OCI-LY7 (cell line): Measurements from ENCODE around the gene TMPRSS7. TPM values are rescaled to one million over a fixed set of nuclear protein-coding genes. Genes with fewer than 3 reads are reported as not detected.
A peak's percentile ranks its signal among the peaks of the same experiment; 100 is the strongest.

Experiments
- BruUV-seq: library from RNA; stranded (reverse); fragments of 400-500 nt; replicated peaks from 2 replicates; lab custom pipeline; 2021; lab: Mats Ljungman, UMichigan
- CTCF ChIA-PET: fragments of 300-600 bp; sonication (Branson Sonifier 250); formaldehyde crosslinking; loops from one replicate; lab custom pipeline; 2022; ENCODE audit warnings: antibody characterized with exemption; ENCODE audit not compliant: unreplicated experiment; lab: Charles Lee
- POLR2A ChIA-PET: fragments of 300-600 bp; sonication (Branson Sonifier 250); formaldehyde crosslinking; loops from one replicate; lab custom pipeline; 2022; ENCODE audit warnings: antibody characterized with exemption; lab: Charles Lee
- DNase-seq: peaks from one replicate; pipeline ENCODE4 v3.0.0-alpha.2; 2015; ENCODE audit warnings: low spot score
- H2AFZ ChIP-seq: fragments of 200-600 bp; sonication (generic), shearing (Covaris generic); 2 replicates; pipeline ENCODE4 v1.6.1; 2014; ENCODE audit warnings: mild to moderate bottlenecking, antibody characterized with exemption, low read length, moderate library complexity
- H3K27ac ChIP-seq: fragments of 200-600 bp; sonication (generic); 2 replicates; pipeline ENCODE4 v1.5.1; 2014; ENCODE audit warnings: mixed run types, low read depth, mild to moderate bottlenecking, moderate library complexity, low read length, inconsistent platforms; ENCODE audit not compliant: poor library complexity, severe bottlenecking
- H3K36me3 ChIP-seq: fragments of 200-600 bp; sonication (generic); 2 replicates; pipeline ENCODE4 v1.6.1; 2014; ENCODE audit warnings: mild to moderate bottlenecking, antibody characterized with exemption, low read length, moderate library complexity, mixed read lengths; ENCODE audit not compliant: insufficient read depth
- H3K4me1 ChIP-seq: fragments of 200-600 bp; sonication (generic); 2 replicates; pipeline ENCODE4 v1.5.1; 2014; ENCODE audit warnings: mild to moderate bottlenecking, low read length; ENCODE audit not compliant: insufficient read depth, poor library complexity, severe bottlenecking
- H3K4me2 ChIP-seq: fragments of 200-600 bp; sonication (generic); 2 replicates; pipeline ENCODE4 v1.6.1; 2014; ENCODE audit warnings: mild to moderate bottlenecking, low read length
- H3K4me3 ChIP-seq: fragments of 200-600 bp; sonication (generic); 2 replicates; pipeline ENCODE4 v1.5.1; 2014; ENCODE audit warnings: mild to moderate bottlenecking, low read depth, low read length; ENCODE audit not compliant: poor library complexity, severe bottlenecking
- H3K79me2 ChIP-seq: fragments of 200-600 bp; sonication (generic); 2 replicates; pipeline ENCODE4 v1.6.1; 2016; ENCODE audit warnings: low read depth, mild to moderate bottlenecking, low read length, moderate library complexity, mixed read lengths; ENCODE audit not compliant: insufficient read depth
- H3K9me2 ChIP-seq: fragments of 200-600 bp; sonication (generic); 2 replicates; pipeline ENCODE4 v1.6.1; 2016; ENCODE audit warnings: mild to moderate bottlenecking, low read length, mixed read lengths; ENCODE audit not compliant: insufficient read depth
- H3K9me3 ChIP-seq: fragments of 200-600 bp; sonication (generic); 2 replicates; pipeline ENCODE4 v1.6.1; 2014; ENCODE audit warnings: mild to moderate bottlenecking, mixed run types, low read length, mixed read lengths
- H4K20me1 ChIP-seq: fragments of 200-600 bp; sonication (generic); 2 replicates; pipeline ENCODE4 v1.6.1; 2014; ENCODE audit warnings: mild to moderate bottlenecking, antibody characterized with exemption, low read length, moderate library complexity, mixed read lengths; ENCODE audit not compliant: insufficient read depth
- CTCF ChIP-seq: fragments of 200-600 bp; sonication (generic); conservative IDR thresholded peaks from 2 replicates; pipeline ENCODE4 v1.5.1; 2014; ENCODE audit warnings: mild to moderate bottlenecking, antibody characterized with exemption, low read length, moderate library complexity, mixed read lengths
- EZH2phosphoT487 ChIP-seq: fragments of 200-600 bp; sonication (generic); IDR thresholded peaks from 2 replicates; pipeline ENCODE4 v1.6.1; 2018; ENCODE audit warnings: low read depth, borderline replicate concordance, mild to moderate bottlenecking, mixed run types, antibody characterized with exemption, low read length, moderate library complexity, mixed read lengths
- intact Hi-C: fragments of 100-400 bp; cut with micrococcal nuclease; formaldehyde crosslinking; loops from one replicate; pipeline ENCODE4 v1.10.0; 2022; ENCODE audit not compliant: unreplicated experiment
- total RNA-seq, 2 experiments: library from RNA; depleted of rRNA in 1 of 2; stranded (reverse); fragments of >200 nt in 1 of 2; shearing (Covaris generic) in 1 of 2; gene quantifications; 2 replicates each; pipeline ENCODE4 v1.2.3, GENCODE V29; 2014 to 2022

TMPRSS7 gene
- total RNA-seq, 2 experiments from 2014 or later: not detected

GRCh38 chr3:112007633-112008032, 26.9 kb upstream of the TMPRSS7 start:
- ChIA-PET POLR2A (interaction anchor here (0.5 to 2.9 kb wide), 5 partner anchors 11 to 494 kb away, joined by 3 to 10 read pairs (median 3); no protein-coding TSS in a partner anchor), CTCF (interaction anchor here (0.7 kb wide), 1 partner anchor 11 kb away, joined by 3 read pairs; no protein-coding TSS in a partner anchor)
- intact Hi-C loops: no loop called here

GRCh38 chr3:112009670-112010069, 24.9 kb upstream of the TMPRSS7 start:
- Histone ChIP-seq H3K4me3 (no peak overlapping the region), H3K36me3 (no peaks in the 10 kb centered on the region), H3K9me2 (no peaks in the 10 kb centered on the region), H3K27ac (no peak overlapping the region), H3K9me3 (no peaks in the 10 kb centered on the region), H3K4me1 (no peaks in the 10 kb centered on the region), H2AFZ (no peak overlapping the region), H4K20me1 (no peaks in the 10 kb centered on the region), H3K4me2 (no peak overlapping the region), H3K79me2 (no peaks in the 10 kb centered on the region)
- intact Hi-C loops: no loop called here
- ChIA-PET POLR2A (no interaction called here), CTCF (no interaction called here)
- TF ChIP-seq CTCF (no peak), EZH2phosphoT487 (no peak)
- no TSS peak for BruUV-seq
- DNase-seq: no peak

More at GRCh38 chr3:112007633-112008032, 26.9 kb upstream of the TMPRSS7 start:
- no peaks in the 10 kb centered on the region for H3K9me3 ChIP-seq
- no peaks in the 10 kb centered on the region for H3K79me2 ChIP-seq
- H3K4me3 ChIP-seq: no peak overlapping the region
- no TSS peak for BruUV-seq
- H3K27ac ChIP-seq: no peak overlapping the region
- no peaks in the 10 kb centered on the region for H3K4me1 ChIP-seq
- H3K4me2 ChIP-seq: no peak overlapping the region
- no peak for TF ChIP-seq EZH2phosphoT487
- no peak for TF ChIP-seq CTCF
- no peak for DNase-seq
- no peaks in the 10 kb centered on the region for H3K9me2 ChIP-seq
- H4K20me1 ChIP-seq: no peaks in the 10 kb centered on the region
- no peaks in the 10 kb centered on the region for H3K36me3 ChIP-seq
- H2AFZ ChIP-seq: no peak overlapping the region

GRCh38 chr3:112010636-112011035, 23.9 kb upstream of the TMPRSS7 start:
- H3K4me2 ChIP-seq: no peak overlapping the region
- no peaks in the 10 kb centered on the region for H4K20me1 ChIP-seq
- BruUV-seq: no TSS peak
- no peak for TF ChIP-seq CTCF
- no peak for TF ChIP-seq EZH2phosphoT487
- peak; percentile 13 for DNase-seq
- ChIA-PET POLR2A (interaction anchor here (0.6 kb wide), 1 partner anchor 1754 kb away, joined by 4 read pairs; no protein-coding TSS in a partner anchor), CTCF (no interaction called here)
- H3K79me2 ChIP-seq: no peaks in the 10 kb centered on the region
- intact Hi-C loops: no loop called here
- no peaks in the 10 kb centered on the region for H3K4me1 ChIP-seq
- no peak overlapping the region for H3K4me3 ChIP-seq
- H2AFZ ChIP-seq: no peak overlapping the region
- no peaks in the 10 kb centered on the region for H3K9me3 ChIP-seq
- no peaks in the 10 kb centered on the region for H3K36me3 ChIP-seq
- H3K27ac ChIP-seq: no peak overlapping the region
- no peaks in the 10 kb centered on the region for H3K9me2 ChIP-seq
